ENCODE results near the gene B9D2. TPM values are rescaled to one million over a fixed set of nuclear protein-coding genes. Genes with fewer than 3 reads are reported as not detected.
"Not testable (repeated sequence)": the region's sequence is repeated elsewhere in the genome, so short reads cannot be mapped to it uniquely, and the experiment has no call there.

Gene B9D2
- total RNA-seq, 2 donors from 2014 or later: 0.52 to 5.3 TPM

DNA sequence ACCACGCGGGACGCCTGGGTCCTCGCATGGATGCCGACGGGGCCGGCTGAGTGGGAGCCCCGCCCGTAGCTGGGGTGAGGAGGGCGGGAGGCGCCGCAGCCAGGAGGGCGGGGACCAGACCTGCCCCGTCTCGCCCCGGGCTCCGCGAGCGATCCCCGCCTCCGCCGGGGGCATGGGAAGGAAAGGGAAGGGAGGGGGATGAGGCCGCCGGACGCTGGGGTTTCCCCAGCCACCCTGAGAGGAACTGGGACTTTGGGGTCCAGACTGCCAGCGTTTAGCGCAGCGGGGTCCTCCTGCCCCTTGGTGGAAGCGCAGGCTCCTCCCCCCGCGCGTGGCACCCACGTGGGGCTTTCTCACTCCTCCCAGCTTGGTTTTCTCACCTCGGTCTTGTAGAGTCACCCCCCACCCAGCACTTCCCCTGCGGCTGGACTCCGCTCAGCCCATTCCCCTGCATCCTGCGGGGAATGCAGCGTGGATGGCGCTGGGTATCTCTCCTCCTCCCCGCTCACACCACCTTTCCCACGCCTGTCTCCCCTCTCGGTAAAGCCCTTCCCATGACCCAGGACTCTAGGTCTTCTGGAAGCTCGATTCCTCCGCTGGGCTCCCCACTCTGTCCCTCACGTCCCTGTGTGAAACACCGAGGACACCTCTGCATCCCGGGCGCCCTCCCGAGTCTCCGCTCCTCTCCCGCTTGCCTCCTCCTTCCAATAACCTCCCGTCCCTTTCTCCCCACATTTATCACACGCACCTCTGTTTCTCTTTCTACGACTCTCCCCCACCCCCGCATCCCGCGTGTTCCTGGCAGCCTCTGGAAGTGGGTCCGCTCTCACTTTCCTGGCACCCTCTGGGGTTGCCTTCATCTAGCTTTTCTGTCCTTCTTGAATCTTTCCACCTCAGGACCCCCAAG, 12.4 kb downstream of the B9D2 start:
- TF ChIP-seq POLR2A (IDR thresholded peaks at IDR 0.05): peak in 1 of 3 donors; percentile 61
- TF ChIP-seq, protein P1, sequence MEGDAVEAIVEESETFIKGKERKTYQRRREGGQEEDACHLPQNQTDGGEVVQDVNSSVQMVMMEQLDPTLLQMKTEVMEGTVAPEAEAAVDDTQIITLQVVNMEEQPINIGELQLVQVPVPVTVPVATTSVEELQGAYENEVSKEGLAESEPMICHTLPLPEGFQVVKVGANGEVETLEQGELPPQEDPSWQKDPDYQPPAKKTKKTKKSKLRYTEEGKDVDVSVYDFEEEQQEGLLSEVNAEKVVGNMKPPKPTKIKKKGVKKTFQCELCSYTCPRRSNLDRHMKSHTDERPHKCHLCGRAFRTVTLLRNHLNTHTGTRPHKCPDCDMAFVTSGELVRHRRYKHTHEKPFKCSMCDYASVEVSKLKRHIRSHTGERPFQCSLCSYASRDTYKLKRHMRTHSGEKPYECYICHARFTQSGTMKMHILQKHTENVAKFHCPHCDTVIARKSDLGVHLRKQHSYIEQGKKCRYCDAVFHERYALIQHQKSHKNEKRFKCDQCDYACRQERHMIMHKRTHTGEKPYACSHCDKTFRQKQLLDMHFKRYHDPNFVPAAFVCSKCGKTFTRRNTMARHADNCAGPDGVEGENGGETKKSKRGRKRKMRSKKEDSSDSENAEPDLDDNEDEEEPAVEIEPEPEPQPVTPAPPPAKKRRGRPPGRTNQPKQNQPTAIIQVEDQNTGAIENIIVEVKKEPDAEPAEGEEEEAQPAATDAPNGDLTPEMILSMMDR (IDR thresholded peaks at IDR 0.05): no peak
- Histone ChIP-seq H3K4me3 (peak overlapping the region; percentile 24 to 60), H3K27ac (peak overlapping the region in 1 of 4 donors; percentile 79), H3K27me3 (no peaks in the 10 kb centered on the region), H3K36me3 (replicated peaks in 1 of 2; ENCODE audit: insufficient read depth in 1 of 2, low read depth in 2 of 2) (no peaks in the 10 kb centered on the region), H3K4me1 (peaks cover 41% of the 10 kb centered on the region), H3K9me3 (no peaks in the 10 kb centered on the region)
- peak; percentile 33 for ATAC-seq
- DNase-seq: peak in 3 of 4 donors; percentile 40 to 63 (median 55)
- WGBS, 2 donors: 1 to 2% methylated on average over 30 to 58 of the region's 58 CpGs
- intact Hi-C loops (cut with DNase I): no loop called here

DNA sequence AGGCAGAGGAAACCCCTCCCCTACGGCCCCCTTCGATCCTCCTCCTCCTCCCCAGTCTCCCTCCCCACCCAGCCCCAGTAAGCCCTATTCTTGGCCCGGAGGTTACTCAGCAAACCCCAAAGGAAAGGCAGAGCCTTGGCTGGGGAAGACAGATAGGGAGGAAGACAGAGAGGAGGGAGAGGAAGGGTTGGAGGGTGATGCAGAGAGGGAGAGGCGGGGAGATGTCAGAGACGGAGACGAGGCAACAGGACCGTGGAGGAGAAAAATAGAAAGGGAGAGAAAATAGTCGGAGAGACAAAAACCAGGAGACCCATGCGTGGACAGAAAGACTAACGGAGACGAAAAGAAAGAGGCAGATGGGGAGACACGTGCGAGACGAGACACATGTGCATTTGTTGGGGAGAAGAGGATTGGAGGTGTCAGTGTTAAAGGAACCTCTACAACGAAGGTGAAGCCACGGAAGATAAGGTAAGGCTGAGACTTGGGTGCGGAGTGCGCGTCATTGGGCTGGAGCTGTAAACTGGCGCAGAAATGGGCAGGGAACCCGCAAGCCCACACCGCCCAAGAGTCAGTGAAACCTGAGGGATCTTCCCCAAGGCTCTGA, 13.1 kb downstream of the B9D2 start:
- WGBS, 2 donors: 17 to 21% methylated on average over 21 to 22 of the region's 22 CpGs
- intact Hi-C loops (cut with DNase I): no loop called here
- no peak for DNase-seq
- TF ChIP-seq, protein P1 (IDR thresholded peaks at IDR 0.05): no peak
- TF ChIP-seq POLR2A (IDR thresholded peaks at IDR 0.05): no peak
- Histone ChIP-seq H3K4me3 (peak overlapping the region in 1 of 2 donors; percentile 60), H3K27ac (peak overlapping the region in 1 of 4 donors; percentile 2), H3K4me1 (peaks cover 41% of the 10 kb centered on the region), H3K36me3 (replicated peaks in 1 of 2; ENCODE audit: insufficient read depth in 1 of 2, low read depth in 2 of 2) (no peaks in the 10 kb centered on the region), H3K9me3 (no peaks in the 10 kb centered on the region), H3K27me3 (no peaks in the 10 kb centered on the region)
- ATAC-seq: no peak

DNA sequence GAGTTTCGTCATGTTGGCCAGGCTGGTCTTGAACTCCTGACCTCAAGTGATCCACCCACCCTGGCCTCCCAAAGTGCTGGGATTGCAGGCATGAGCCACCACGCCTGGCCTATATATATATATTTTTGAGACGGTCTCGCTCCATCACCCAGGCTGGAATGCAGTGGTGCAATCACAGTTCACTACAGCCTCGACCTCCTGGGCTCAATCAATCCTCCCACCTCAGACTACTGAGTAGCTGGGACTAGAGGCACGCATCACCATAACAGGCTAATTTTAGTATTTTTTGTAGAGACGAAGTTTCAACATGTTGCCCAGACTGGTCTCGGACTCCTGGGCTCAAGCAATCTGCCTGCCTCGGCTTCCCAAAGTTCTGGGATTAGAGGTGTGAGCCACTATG, 17.0 kb downstream of the B9D2 start:
- H3K9me3 ChIP-seq; DNase-seq; H3K4me3 ChIP-seq; intact Hi-C loops (cut with DNase I); H3K27ac ChIP-seq; ATAC-seq; H3K27me3 ChIP-seq; H3K36me3 ChIP-seq (replicated peaks in 1 of 2; ENCODE audit: insufficient read depth in 1 of 2, low read depth in 2 of 2): not testable (repeated sequence)
- H3K4me1 ChIP-seq: peaks cover 16% of the 10 kb centered on the region
- 94 to 98% methylated on average over 7 to 9 of the region's 9 CpGs for WGBS, 2 donors

DNA sequence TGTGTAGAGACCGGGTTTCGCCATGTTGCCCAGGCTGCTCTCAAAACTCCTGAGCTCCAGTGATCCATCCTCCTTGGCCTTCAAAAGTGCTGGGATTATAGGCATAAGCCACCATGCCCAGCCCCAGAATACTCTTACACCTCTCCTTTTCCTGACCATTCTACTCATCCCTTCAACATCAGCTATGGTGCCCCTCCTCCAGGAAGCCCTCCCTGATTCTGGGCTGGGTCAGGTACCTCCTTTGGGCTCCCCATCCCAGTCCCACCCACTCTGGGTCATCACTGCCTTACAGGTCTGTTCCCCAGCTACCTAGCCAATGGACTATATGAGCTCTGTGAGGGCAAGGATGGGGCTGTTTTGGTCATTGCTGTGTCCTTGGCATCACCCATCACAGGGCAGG, 19.8 kb downstream of the B9D2 start:
- Histone ChIP-seq H3K4me1 (peaks cover 3% of the 10 kb centered on the region), H3K9me3 (no peaks in the 10 kb centered on the region), H3K27ac (no peak overlapping the region), H3K27me3 (no peaks in the 10 kb centered on the region), H3K36me3 (replicated peaks in 1 of 2; ENCODE audit: insufficient read depth in 1 of 2, low read depth in 2 of 2) (no peaks in the 10 kb centered on the region), H3K4me3 (no peak overlapping the region)
- no peak for DNase-seq
- TF ChIP-seq POLR2A (IDR thresholded peaks at IDR 0.05): no peak
- intact Hi-C loops (cut with DNase I): no loop called here
- 83 to 90% methylated on average over 2 of the region's 2 CpGs for WGBS, 2 donors
- no peak for ATAC-seq

DNA sequence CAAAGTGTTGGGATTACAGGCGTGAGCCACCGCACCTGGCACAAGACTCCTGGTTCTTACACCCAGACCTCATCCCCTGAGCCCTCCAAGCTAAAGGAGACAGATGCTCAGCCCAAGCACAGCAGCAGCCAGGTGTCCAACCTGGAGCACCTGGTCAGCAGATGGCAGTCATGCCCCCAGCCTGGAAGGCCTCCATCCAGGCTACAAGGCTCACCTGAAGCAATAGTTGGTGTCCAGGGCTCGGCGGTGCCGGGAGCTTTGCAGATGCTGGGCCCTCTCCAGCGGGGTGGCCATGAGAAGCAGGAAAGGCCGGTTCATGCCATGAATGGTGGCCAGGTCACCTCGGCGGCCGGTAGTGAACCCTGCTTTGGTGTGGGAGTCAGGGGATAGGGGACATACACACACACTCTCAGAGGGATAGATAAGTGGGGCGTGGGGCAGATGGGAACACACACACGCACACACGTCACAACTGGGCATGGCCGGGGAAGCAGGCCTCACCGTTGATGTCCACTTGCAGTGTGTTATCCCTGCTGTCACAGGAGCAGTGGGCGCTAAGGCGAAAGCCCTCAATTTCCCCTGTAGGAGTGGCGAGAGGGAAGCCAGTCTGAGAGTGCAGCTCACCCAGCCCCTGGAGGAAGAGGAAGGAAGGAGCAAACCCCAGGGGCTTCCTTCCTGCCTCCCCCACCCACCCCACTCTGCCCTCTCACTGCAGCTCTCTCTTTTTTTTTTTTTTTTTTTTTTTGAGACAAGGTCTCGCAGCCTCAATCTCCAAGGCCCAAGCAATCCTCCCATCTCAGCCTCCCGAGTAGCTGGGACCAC, 22.1 kb downstream of the B9D2 start:
- Histone ChIP-seq H3K36me3 (replicated peaks in 1 of 2; ENCODE audit: insufficient read depth in 1 of 2, low read depth in 2 of 2) (no peaks in the 10 kb centered on the region), H3K4me3 (no peak overlapping the region), H3K27me3 (no peaks in the 10 kb centered on the region), H3K27ac (no peak overlapping the region), H3K4me1 (peaks cover 3% of the 10 kb centered on the region), H3K9me3 (no peaks in the 10 kb centered on the region)
- no peak for TF ChIP-seq POLR2A (IDR thresholded peaks at IDR 0.05)
- TF ChIP-seq, protein P1 (IDR thresholded peaks at IDR 0.05): peak in 6 of 7 experiments; percentile 19 to 62 (median 54)
- ATAC-seq: peak; percentile 88
- peak; percentile 69 to 83 (median 74) for DNase-seq
- 58 to 73% methylated on average over 14 to 20 of the region's 20 CpGs for WGBS, 2 donors
- intact Hi-C loops (cut with DNase I): no loop called here
